SK-N-SH (cell line): ENCODE measurements around the gene GPX7.

ENCODE experiments used
- CTCF ChIP-seq: fragments of 200-600 bp; sonication (generic); IDR thresholded peaks from 2 replicates; pipeline ENCODE4 v1.6.1; 2017; ENCODE audit warnings: antibody characterized with exemption, mild to moderate bottlenecking, moderate library complexity
- ELF1 ChIP-seq: IDR thresholded peaks from 2 replicates; pipeline ENCODE4 v1.4.0; 2012
- MXI1 ChIP-seq: IDR thresholded peaks from 2 replicates; pipeline ENCODE4 v1.6.1; 2012; ENCODE audit warnings: mild to moderate bottlenecking, low read depth, low read length, improper control_type of control experiment
- PBX3 ChIP-seq: IDR thresholded peaks from 2 replicates; pipeline ENCODE4; 2012
- YY1 ChIP-seq: IDR thresholded peaks from 2 replicates; pipeline ENCODE4 v1.4.0; 2012; ENCODE audit warnings: low read depth, mild to moderate bottlenecking

DNA sequence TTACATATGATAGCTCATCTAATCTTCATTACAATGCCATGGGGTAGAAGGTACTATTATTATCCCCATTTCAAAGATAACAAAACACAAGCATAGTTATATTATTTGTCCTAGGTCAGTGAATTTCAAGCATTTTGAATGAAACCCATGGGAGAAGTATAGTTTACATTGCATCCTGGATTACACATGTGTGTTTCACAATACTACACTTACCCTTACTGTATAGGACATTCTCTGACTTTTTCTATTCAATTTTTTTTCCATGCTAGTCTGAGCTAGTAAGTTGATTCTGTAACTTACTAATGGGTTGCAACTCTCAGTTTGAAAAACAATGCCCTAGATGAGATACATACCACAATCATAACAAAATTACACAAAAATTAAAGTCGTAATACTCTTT lies 8.7 kb upstream of the GPX7 start:
- TF ChIP-seq ELF1 (no peak), PBX3 (no peak), CTCF (no peak), MXI1 (no peak), YY1 (no peak)
